NCI-H1694 (cell line): ENCODE measurements around the gene NOP53.
"Not testable (repeated sequence)": the region's sequence is repeated elsewhere in the genome, so short reads cannot be mapped to it uniquely, and the experiment has no call there.

Experiments used
- DNase-seq: peaks from one replicate; lab custom pipeline; 2025; lab: John Stamatoyannopoulos, UW

The NOP53 gene

DNA sequence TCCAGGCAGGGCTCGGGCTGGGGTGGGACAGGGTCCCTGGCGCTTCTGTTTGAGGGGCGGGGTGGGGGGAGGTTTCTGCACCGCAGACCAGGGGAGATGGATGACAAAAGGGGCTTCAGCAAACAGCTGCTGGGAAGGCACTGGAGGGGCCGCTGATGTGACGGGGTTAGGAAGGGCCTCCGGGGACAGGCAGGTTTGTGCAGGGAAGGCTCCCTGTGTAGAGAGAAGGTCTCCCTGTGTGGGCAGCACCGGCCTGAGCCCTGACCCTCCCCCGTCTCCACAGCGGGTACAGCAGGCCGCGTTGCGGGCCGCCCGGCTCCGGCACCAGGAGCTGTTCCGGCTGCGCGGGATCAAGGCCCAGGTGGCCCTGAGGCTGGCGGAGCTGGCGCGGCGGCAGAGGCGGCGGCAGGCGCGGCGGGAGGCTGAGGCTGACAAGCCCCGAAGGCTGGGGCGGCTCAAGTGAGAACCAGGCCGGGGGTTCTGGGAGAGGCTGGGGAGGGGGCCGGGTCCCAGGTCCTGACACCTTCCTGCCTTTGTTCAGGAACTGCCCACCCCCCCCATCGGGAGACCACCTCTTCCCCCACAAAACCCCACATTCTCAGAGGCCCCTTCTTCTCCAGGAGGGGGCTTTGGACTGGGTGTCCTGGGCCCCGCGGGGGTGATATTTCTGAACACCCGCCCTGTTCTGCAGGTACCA lies 9.9 kb downstream of the NOP53 start:
- no peak for DNase-seq

DNA sequence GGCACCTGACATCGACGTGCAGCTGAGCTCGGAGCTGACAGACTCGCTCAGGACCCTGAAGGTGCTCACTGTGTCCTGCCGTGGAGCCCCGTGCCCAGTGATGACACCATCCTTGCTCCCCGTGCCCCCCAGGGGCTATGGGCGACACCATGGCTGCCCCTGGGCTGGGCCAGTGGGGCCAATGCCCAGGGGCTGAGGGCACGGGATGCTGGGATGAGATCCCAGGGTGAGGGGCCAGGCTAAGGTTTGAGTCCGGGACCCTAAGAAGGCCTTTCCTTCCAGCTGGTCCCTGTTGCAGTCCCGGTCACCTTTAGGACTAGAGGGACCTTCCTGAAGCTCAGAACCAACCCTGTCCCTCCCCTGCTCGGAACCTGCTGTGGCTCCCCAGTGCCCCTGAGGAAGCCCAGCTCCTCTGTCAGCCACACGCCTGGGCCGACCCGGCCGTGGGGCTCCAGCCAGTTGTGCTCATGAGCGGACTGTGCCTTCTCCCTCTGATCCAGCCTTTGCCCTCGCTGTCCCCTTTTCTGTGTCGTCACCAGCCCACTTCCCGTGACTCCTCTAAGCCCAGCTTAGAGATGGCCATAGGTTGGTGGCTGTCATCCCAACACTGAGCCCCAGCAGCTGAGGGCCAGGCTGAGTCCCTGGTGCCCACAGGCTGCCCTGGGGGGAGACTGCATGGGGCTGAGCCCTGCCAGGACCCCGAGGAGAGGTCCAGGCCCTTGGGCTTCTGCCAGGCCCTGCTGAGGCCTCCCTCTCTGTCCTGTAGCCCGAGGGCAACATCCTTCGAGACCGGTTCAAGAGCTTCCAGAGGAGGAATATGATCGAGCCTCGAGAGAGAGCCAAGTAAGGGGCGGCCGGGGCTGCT lies 10.6 kb downstream of the NOP53 start:
- DNase-seq, result no peak

DNA sequence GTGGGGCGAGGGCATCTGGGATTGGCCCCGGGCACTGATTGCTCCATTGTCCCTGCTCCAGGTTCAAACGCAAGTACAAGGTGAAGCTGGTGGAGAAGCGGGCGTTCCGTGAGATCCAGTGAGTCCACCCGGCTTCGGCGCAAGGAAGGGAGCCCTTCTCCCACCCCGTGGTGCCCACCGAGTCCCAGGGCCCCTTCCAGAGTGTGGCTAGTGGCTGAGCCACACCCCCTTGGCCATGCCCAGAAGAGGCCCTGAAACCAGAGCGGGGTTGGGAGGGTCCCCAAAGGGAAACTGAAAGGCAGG lies 11.2 kb downstream of the NOP53 start:
- no peak for DNase-seq

DNA sequence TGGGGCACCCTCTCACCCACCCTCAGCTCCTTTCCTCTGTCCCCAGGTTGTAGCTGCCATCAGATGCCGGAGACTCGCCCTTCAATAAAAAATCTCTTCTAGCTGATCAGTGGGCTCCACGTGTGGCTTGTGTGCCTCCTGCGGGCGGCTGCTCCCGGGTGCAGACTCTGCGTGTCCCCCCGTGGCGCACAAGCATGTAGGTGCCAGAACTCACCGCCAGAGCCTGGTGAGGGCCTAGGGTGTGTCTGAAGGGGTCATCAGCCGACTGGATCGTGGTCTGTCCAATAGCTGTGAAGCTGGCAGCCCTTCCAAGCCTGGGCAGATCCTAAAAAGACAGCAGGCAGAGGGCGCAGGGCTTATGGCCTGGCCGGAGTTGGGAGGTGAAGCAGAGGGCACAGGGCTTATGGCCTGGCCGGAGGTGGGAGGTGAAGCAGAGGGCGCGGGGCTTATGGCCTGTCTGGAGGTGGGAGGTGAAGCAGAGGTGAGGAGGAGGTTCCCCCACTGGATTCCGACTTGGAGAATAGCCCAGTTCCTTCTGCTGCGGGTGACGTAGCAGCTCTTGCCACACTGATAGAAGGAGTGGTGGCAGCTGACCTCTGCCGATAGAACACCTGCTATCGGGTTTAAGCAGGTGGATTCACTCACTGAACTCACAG lies 11.7 kb downstream of the NOP53 start:
- DNase-seq, result no peak

DNA sequence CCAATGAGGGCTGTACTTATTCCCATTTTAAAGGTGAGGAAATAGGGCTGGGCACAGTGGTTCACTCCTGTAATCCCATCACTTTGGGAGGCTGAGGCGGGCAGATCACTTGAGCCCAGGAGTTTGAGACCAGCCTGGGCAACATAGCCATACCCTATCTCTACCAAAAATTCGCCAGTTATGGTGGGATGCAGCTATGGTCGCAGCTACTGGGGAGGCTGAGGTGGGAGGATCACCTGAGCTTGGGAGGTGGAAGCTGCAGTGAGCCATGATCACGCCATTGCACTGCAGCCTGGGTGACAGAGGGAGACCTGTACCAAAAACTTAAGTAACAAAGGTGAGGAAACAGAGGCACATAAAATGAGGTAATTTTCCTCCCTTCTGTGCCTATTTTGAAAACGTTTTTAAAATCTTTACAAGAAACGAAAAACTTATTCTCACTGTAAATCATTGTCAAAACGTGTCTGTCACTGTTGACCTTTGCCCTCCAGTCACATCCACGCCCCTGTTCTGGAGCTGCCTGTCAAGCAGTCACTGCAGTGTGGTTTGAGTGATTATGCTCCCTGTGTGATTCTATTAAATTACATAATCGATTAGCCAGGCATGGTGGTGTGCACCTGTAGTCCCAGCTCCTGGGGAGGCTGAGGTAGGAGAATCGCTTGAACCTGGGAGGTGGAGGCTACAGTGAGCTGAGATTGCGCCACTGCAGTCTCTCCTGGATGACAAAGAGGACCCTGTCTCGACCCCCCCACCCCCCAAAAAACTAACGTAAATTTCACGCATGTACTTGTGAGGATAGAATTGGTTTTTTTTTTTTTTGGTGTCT lies 12.5 kb downstream of the NOP53 start:
- no peak for DNase-seq

DNA sequence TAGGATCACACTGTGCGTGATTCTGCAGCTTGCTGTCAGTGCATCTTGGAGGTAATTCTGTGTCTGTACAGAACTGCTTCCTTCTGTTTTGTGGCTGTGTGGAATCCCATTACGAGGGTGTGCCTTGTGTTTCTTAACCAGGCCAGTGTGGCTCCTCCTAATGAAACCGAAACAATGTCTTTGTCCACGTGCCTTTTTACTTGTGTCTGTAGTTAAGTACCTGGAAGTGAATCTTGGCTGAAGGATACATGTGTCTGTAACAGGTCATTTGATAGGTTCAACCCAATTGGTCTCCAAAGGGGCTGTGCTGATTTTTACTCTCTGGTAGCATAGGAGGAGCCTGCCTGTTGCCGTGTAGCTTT lies 13.1 kb downstream of the NOP53 start:
- DNase-seq, result no peak

DNA sequence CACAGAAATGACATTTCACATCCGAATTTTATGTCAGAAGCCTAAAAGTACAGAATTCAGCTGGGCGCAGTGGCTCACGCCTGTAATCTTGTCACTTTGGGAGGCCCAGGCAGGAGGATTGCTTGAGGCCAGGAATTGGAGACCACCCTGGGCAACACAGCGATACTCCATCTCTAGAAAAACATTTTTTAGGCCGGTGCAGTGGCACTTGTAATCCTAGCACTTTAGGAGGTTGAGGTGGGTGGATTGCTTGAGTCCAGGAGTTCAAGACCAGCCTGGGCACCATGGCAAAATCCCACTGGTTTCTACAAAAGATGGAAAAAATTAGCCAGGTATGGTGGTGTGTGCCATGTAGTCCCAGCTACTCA lies 15.3 kb downstream of the NOP53 start:
- DNase-seq, result no peak

DNA sequence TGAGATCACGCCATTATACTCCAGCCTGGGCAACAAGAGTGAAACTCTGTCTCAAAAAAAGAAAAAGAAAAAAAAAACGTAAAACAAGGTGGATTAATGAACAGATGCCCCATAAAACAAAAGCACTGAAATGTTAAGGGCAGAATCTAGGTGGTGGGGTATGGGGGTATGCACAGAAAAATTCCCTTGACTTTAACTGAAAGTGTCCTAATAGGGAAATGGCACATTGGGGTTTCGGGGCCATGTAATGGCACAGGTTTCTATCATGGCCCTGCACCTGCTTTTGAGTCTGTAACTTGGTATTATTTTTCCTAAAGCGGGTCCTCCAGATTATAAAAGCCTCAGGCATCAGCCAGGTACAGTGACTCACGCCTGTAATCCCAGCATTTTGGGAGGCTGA lies 16.2 kb downstream of the NOP53 start:
- no peak for DNase-seq

DNA sequence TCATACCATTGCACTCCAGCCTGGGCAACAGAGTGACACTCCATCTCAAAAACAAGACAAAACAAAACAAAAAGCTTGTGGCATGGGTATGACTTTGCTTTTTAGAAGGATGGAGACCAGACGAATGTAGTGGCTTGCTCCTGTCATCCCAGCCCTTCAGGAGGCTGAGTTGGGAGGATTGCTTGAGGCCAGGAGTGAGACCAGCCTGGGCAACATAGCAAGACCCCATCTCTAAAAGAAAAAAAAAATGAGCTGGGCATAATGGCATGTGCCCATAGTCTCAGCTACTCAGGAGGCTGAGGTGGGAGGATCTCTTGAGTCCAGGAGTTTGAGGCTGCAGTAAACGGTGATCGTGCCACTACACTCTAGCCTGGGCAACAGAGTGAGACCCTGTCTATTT lies 16.8 kb downstream of the NOP53 start:
- DNase-seq, result no peak

DNA sequence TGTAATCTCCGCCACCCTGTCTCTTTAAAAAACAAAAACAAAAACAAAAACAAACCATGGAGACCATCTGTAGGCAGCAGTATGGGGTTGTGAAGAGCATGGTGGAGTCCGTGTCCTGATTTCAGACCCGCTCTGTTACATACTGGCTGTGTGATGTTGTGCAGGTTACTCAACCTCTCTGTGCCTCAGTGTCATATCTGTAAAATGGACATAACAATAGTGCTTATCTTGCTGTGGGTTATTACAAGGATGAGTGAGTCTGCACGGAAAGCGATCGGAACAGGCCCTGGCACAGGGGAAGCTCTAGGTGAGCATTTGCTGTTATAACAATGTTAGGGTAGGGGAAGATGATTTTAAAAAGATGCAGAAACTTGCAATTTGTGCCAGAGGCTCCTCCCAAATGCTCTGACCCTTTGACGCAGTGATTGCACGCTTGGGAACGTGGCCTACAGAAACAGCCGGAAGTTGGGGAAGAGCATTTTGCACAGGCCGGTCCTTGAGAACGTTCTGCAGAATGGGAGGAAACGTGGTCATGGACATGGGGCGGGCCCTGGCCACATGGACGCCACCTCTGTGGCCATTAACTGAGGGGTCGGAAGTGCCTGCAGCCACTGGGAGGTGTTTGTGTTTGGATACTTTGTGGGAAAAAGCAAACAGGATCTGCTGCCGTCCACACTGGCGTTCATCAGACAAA lies 17.4 kb downstream of the NOP53 start:
- DNase-seq, result no peak

DNA sequence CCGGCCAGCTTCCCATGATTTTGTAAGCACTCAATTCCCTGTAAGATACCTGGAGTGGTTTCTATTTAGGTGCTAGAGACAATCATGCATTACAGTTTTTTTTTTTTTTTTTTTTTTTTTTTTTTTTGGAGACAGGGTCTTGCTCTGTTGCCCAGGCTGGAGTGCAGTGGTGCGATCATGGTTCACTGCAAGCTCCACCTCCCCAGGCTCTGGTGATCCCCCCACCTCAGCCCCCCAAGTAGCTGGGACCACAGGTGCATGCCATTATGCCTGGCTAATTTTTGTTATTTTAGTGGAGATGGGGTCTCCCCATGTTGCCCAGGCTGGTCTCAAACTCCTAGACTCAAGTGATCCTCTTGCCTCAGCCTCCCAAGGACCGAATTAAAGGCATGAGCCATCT lies 19.4 kb downstream of the NOP53 start:
- not testable (repeated sequence) for DNase-seq

DNA sequence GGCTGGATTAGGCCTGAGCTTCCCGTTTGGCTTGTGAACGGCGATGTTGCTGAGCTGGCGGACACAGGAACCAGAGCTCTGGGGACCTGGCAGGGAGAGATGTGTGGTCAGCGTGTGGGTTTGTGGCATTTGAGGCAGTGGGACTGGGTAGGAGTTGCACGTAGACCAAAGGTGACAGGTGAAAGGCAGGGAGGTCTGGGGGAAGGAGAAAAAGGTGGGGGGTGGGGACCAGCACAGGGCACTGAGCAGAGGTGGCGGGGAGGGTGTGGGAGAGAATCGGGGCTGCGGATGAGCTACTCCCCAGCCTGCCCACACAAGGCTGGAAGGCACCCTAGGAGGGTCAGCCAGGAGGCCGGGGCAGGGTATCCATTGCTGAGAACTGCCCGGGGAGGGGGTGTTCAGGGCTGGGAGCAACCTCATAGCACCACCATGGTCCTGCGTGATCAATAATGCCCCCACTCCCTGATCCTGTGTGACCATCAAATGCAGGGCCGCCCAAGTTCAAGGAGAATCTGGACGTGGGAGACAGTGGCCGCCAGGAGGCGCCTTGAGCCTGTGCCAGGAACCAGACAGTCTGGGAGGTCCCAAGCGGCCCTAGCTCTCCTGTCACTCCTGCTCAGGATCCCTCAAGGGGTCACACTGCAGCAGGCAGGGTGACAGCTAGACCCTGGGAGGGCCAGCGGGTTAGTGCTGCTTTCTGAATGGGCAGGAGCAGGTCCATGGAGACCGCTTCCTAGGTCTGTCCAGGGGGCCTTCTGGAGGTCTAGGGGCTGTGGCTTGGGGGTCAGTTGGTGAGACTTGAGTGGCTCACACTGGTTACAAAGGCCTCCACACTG lies 20.4 kb downstream of the NOP53 start:
- peak; percentile 62 for DNase-seq

DNA sequence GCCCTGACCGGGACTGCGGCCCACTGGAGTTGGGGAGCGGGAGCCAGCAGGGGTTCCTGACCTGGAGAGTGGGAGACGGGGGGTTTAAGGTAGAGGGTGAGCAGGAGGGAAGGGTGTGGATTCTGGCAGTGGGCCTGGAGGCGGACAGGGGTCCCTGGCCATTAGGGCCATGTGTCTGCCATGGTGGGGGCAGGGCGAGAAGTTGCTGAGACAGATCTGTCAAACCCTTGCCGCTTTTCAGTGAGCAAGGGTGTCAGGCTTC lies 20.9 kb downstream of the NOP53 start:
- DNase-seq, result no peak

DNA sequence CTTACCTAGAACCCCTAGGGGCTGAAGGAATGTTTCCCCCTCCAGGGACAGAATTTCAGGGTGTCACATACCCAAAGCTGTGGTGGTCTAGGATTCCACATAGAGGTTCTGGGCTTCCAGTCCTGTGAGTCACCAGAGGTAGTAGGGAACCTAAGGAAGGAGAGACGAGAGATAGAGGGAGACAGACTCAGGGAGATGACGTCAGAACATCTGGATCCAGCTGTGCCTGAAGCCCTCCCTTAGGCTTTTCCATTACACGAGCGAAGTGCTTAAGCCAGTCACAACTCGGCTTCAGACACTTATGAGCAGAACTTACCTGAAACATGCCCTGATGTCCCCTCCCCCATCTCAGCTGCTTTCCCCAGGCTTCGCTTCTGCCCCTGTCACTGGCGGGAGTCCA lies 21.3 kb downstream of the NOP53 start:
- DNase-seq, result no peak

DNA sequence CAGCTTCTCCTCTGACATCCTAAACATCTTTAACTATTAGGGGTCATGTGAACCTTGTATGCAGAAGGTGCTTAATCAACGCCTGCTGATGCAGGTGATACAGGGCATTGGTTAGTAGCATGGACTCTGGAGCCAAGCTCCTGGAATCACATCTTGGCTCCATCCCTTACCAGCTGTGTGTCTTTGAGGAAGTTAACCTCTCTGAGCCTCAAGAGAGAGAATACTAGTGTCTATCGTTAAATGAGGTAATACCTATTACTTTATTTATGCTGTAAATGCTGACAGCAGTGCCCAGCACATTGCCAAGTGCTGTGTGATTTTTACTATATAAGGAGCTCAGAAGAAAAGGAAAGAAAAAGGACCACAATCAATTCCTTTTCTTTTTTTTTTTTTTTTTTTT lies 22.0 kb downstream of the NOP53 start:
- no peak for DNase-seq

DNA sequence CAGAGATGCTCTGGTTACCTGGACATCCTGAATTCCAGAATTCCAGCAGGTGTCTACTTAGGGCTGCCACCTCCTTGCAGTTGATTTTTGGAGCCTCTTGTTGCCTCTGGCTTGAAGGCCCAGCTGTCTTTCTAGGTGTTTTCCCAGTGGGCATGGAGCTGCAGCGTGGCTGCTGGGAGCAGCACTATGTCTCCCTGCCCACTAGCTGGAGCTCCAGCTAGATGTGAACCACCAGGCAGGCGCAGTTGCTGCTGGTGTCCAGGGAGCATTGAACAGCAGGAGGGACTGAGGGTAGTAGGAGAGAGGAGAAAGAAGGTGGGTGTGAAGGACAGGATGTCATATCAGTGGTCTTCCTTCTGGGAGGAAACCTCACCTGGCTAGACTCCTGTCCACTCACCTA lies 23.3 kb downstream of the NOP53 start:
- no peak for DNase-seq

DNA sequence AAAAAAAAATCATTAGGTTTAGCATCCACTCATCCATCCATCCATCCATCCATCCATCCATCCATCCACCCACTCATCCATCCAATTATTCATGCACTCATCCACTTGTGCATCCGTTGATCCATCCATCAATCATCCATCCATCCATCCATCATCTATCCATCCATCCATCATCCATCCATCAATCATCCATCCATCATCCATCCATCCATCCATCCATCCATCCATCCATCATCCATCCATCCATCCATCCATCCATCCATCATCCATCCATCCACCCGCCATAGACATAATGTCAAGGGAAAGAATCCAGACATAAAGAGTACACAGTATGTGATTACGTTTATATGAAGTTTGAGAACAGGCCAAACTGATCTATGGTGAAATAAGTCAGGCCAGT lies 24.2 kb downstream of the NOP53 start:
- DNase-seq, result no peak

DNA sequence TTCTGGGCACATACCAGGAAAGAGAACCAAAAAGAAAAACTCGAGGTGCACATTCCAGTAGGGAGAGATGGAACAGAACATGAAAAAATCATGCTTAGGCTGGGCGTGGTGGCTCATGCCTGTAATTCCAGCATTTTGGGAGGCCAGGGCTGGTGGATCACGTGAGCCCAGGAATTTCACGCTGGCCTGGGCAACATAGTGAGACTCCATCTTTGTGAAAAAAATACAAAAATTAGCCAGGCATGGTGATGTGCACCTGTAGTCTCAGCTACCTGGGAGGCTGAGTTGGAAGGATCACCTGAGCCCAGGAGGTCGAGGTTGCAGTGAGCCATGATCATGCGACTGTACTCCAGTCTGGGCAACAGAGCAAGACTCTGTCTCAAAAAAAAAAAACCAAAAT lies 25.9 kb downstream of the NOP53 start:
- not testable (repeated sequence) for DNase-seq

DNA sequence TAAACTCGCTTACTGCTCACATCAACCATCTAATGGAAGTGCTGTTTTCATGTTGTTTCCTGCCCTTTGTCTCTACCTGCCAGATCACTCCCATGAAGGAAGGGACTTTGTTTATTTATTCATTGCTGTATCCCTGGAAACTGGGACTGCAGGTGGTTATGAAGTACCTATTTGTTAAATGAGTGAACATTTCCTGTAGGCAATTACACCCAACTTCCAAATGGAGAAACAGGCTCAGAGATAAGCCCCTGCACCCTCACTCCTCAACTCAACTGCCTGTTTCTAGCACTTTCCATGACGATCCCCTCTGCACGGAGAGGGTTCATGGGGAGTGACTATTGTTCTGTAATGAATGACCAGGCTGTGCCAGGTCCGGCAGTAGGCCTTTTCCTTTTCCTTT lies 31.2 kb downstream of the NOP53 start:
- no peak for DNase-seq

DNA sequence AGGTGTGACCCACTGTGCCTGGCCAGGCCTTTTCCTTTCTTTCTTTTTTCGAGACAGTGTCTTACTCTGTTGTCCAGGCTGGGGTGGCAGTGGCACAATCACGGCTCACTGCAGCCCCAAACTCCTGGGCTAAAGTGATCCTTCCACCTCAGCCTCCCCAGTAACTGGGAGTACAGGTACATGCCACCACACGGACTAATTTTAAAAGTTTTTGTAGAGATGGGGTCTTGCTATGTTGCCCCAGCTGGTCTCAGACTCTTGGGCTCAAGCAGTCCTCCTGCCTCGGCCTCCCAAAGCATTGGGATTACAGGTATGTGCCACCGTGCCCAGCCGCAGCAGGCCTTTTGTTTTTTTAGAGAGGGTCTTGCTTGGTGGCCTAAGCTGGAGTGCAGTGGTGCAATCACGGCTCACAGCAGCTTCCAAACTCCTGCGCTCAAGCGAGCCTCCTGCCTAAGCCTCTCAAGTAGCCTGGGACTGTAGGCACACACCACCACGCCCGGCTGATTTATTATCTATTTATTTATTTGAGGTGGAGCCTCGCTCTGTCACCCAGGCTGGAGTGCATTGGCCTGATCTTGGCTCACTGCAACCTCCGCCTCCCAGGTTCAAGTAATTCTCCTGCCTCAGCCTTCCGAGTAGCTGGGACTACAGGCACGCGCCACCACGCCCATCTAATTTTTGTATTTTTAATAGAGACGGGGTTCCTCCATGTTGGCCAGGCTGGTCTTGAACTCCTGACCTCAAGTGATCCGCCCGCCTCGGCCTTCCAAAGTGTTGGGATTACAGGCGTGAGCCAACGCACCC lies 32.1 kb downstream of the NOP53 start:
- not testable (repeated sequence) for DNase-seq
